SU-DHL-6 (cell line): ENCODE measurements around the gene MAPK8IP1.

Experiments
- EZH2phosphoT487 ChIP-seq: fragments of 200-600 bp; sonication (generic), shearing (Covaris generic); conservative IDR thresholded peaks from 2 replicates; pipeline ENCODE4 v1.6.1; 2018; ENCODE audit warnings: mild to moderate bottlenecking, antibody characterized with exemption, low read length, moderate library complexity, mixed read lengths
- TF ChIP-seq, protein P1 (sequence below): fragments of 200-600 bp; sonication (generic); IDR thresholded peaks from one replicate; pipeline ENCODE4 v1.5.1; 2017; ENCODE audit warnings: antibody characterized with exemption, mild to moderate bottlenecking, low read length, moderate library complexity; ENCODE audit not compliant: insufficient read depth, poor library complexity, severe bottlenecking

GRCh38 chr11:45918962-45919675, 33.7 kb downstream of the MAPK8IP1 start:
- TF ChIP-seq, protein P1, sequence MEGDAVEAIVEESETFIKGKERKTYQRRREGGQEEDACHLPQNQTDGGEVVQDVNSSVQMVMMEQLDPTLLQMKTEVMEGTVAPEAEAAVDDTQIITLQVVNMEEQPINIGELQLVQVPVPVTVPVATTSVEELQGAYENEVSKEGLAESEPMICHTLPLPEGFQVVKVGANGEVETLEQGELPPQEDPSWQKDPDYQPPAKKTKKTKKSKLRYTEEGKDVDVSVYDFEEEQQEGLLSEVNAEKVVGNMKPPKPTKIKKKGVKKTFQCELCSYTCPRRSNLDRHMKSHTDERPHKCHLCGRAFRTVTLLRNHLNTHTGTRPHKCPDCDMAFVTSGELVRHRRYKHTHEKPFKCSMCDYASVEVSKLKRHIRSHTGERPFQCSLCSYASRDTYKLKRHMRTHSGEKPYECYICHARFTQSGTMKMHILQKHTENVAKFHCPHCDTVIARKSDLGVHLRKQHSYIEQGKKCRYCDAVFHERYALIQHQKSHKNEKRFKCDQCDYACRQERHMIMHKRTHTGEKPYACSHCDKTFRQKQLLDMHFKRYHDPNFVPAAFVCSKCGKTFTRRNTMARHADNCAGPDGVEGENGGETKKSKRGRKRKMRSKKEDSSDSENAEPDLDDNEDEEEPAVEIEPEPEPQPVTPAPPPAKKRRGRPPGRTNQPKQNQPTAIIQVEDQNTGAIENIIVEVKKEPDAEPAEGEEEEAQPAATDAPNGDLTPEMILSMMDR: no peak
- TF ChIP-seq EZH2phosphoT487: no peak
